HEK293 (cell line): Measurements from ENCODE around the gene MTA1.

ENCODE experiments used
- BCL11A ChIP-seq: fragments of 450-650 bp; formaldehyde crosslinking; IDR thresholded peaks from 2 replicates; pipeline ENCODE4 v1.5.1; 2016; ENCODE audit warnings: low read depth, missing biosample characterization, missing genetic modification characterization
- CTCF ChIP-seq: fragments of 450-650 bp; formaldehyde crosslinking; IDR thresholded peaks from 2 replicates; pipeline ENCODE4 v1.5.1; 2016; ENCODE audit warnings: missing biosample characterization, missing genetic modification characterization
- SETDB1 ChIP-seq: IDR thresholded peaks from one replicate; pipeline ENCODE4 v1.6.1; 2017; ENCODE audit warnings: mild to moderate bottlenecking, low read length, moderate library complexity, mixed read lengths; ENCODE audit not compliant: insufficient read length
- TRIM28 ChIP-seq: IDR thresholded peaks from 2 replicates; pipeline ENCODE4 v1.6.1; 2011; ENCODE audit warnings: low read length, control low read depth, borderline replicate concordance
- ZNF302 ChIP-seq: fragments of 450-650 bp; formaldehyde crosslinking; IDR thresholded peaks from 2 replicates; pipeline ENCODE4 v1.5.1; 2016; ENCODE audit warnings: missing biosample characterization, missing genetic modification characterization, low read depth
- ZNF335 ChIP-seq: fragments of 450-650 bp; formaldehyde crosslinking; conservative IDR thresholded peaks from 2 replicates; pipeline ENCODE4 v1.5.1; 2016; ENCODE audit warnings: missing biosample characterization, missing genetic modification characterization
- ZNF426 ChIP-seq: fragments of 450-650 bp; formaldehyde crosslinking; IDR thresholded peaks from 2 replicates; pipeline ENCODE4 v1.5.1; 2017; ENCODE audit warnings: missing biosample characterization, missing genetic modification characterization, mild to moderate bottlenecking, inconsistent platforms, moderate library complexity
- ZNF791 ChIP-seq: fragments of 450-650 bp; formaldehyde crosslinking; IDR thresholded peaks from 2 replicates; pipeline ENCODE4 v1.5.1; 2016; ENCODE audit warnings: missing biosample characterization, missing genetic modification characterization

DNA sequence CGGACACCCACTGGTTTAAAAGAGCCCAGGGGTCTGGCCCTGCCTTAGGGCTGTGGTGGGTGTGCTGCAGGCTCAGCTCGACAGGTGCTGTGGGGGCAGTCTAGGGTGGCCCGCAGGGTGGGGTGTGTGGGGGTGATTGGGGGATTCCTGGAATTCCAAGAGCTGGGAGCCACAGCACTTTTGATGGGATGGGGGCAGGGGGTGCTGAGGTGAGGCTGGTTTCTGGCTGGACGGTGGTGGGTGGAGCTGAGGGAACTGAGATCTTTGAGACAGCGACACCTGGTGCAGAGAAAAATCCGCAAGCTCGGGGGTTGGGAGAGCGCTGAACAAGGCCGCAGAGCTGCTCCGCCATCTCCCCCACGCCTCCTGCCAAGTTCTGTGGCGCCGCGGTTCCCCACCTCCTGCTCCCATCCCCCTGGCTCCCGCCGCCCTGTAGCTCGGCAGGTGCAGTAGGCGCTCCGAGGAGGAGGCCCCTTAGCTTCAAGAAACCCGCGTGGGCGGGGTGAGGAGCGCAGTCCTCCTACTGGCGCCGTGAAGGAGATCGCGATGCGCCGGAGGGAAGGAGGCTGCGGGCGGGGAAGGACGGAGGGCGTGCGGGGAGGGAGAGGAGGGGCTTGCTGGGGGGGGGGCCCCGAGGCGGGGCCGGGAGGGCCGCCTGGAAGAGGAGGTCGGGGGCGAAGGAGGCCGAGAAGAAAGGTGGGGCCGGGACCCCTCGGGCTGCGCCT is 70.1 kb downstream of the MTA1 start:
- TF ChIP-seq ZNF335 (tag by site-specific recombination) (peak; percentile 72; the same call in 1 of the 2 replicates), BCL11A (tag by site-specific recombination) (no peak; the same call in 1 of the 2 replicates), ZNF302 (no peak), ZNF426 (tag by site-specific recombination) (no peak), CTCF (peak; percentile 94), SETDB1 (no peak), TRIM28 (no peak), ZNF791 (tag by site-specific recombination) (no peak)
